Loucy (cell line): ENCODE results near the gene MSX1.

Source experiments
- H2AFZ ChIP-seq: fragments of 200-600 bp; sonication (generic); 2 replicates; pipeline ENCODE4 v1.6.0; 2016; ENCODE audit warnings: antibody characterized with exemption, mild to moderate bottlenecking, low read length, moderate library complexity
- H3F3A ChIP-seq: fragments of 200-600 bp; 2 replicates; pipeline ENCODE4 v1.6.0; 2016; ENCODE audit warnings: antibody characterized with exemption, low read depth, mild to moderate bottlenecking
- H3K27me3 ChIP-seq: fragments of 200-600 bp; sonication (generic); 2 replicates; pipeline ENCODE4 v1.6.1; 2014; ENCODE audit warnings: low read length, mild to moderate bottlenecking; ENCODE audit not compliant: insufficient read depth, poor library complexity, severe bottlenecking
- H3K36me3 ChIP-seq: fragments of 200-600 bp; sonication (generic); 2 replicates; pipeline ENCODE4 v1.6.1; 2016; ENCODE audit warnings: low read length; ENCODE audit not compliant: insufficient read depth
- H3K4me1 ChIP-seq: fragments of 200-600 bp; sonication (generic); 2 replicates; pipeline ENCODE4 v1.5.1; 2014; ENCODE audit warnings: low read length, mild to moderate bottlenecking; ENCODE audit not compliant: insufficient read depth, poor library complexity, severe bottlenecking
- H3K4me2 ChIP-seq: fragments of 200-600 bp; sonication (generic); 2 replicates; pipeline ENCODE4 v1.6.0; 2014; ENCODE audit warnings: antibody characterized with exemption, low read length, low read depth, mild to moderate bottlenecking; ENCODE audit not compliant: poor library complexity, severe bottlenecking
- H3K4me3 ChIP-seq: fragments of 200-600 bp; sonication (generic); 2 replicates; pipeline ENCODE4 v1.5.1; 2014; ENCODE audit warnings: low read length, mild to moderate bottlenecking, mixed read lengths; ENCODE audit not compliant: poor library complexity, severe bottlenecking
- H3K79me2 ChIP-seq: fragments of 200-600 bp; sonication (generic); 2 replicates; pipeline ENCODE4 v1.6.1; 2014; ENCODE audit warnings: low read length; ENCODE audit not compliant: insufficient read depth
- H3K9ac ChIP-seq: fragments of 200-600 bp; sonication (generic); 2 replicates; pipeline ENCODE4 v1.6.0; 2014; ENCODE audit warnings: mild to moderate bottlenecking, low read depth, low read length, moderate library complexity; ENCODE audit not compliant: poor library complexity, severe bottlenecking
- H3K9me2 ChIP-seq: fragments of 200-600 bp; sonication (generic); replicated peaks from 2 replicates; pipeline ENCODE4 v1.6.1; 2016; ENCODE audit warnings: low read depth, low read length, mixed read lengths
- H3K9me3 ChIP-seq: fragments of 200-600 bp; sonication (generic); 2 replicates; pipeline ENCODE4 v1.6.1; 2014; ENCODE audit warnings: mild to moderate bottlenecking, antibody characterized with exemption, low read length, low read depth; ENCODE audit not compliant: insufficient read depth
- H4K20me1 ChIP-seq: fragments of 200-600 bp; sonication (generic); 2 replicates; pipeline ENCODE4 v1.6.0; 2014; ENCODE audit warnings: antibody characterized with exemption, low read length, mild to moderate bottlenecking; ENCODE audit not compliant: insufficient read depth, poor library complexity, severe bottlenecking
- CTCF ChIP-seq: fragments of 200-600 bp; sonication (generic); conservative IDR thresholded peaks from 2 replicates; pipeline ENCODE4 v1.5.1; 2014; ENCODE audit warnings: mild to moderate bottlenecking, antibody characterized with exemption, low read length
- EZH2phosphoT487 ChIP-seq: fragments of 200-600 bp; IDR thresholded peaks from 2 replicates; pipeline ENCODE4 v1.6.1; 2018; ENCODE audit warnings: antibody characterized with exemption, mild to moderate bottlenecking, moderate library complexity, borderline replicate concordance

MSX1 gene

GRCh38 chr4:4912155-4912554, 52.7 kb downstream of the MSX1 start:
- Histone ChIP-seq H3K27me3 (no peaks in the 10 kb centered on the region), H3K9ac (no peak overlapping the region), H3K9me2 (no peaks in the 10 kb centered on the region), H4K20me1 (no peaks in the 10 kb centered on the region), H3K4me3 (no peak overlapping the region), H3K4me2 (no peak overlapping the region), H3K36me3 (no peaks in the 10 kb centered on the region), H2AFZ (no peak overlapping the region), H3K79me2 (no peaks in the 10 kb centered on the region), H3F3A (no peaks in the 10 kb centered on the region), H3K4me1 (no peaks in the 10 kb centered on the region), H3K9me3 (no peaks in the 10 kb centered on the region)
- no peak for TF ChIP-seq EZH2phosphoT487
- no peak for TF ChIP-seq CTCF

DNA sequence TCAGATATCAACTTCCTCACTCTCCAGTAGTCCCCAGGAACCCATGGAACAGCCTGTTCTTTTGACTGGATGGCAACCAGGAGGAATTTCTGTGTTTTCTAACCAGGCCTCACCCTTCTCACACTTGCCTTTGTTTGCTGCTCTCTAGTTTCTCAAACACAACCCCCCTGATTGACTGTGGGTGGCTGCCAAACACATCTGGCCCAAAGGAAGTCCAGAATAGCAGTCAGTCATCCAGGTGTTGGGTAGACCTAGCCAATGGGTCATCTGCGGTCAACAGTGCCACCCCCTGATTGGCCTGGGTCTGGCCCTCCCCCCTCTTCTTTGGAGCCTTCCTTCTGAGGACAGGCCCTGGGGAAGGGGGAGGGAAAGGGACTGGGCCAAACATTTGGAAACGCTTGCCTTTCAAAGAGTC, 53.7 kb downstream of the MSX1 start:
- TF ChIP-seq CTCF (no peak), EZH2phosphoT487 (no peak)
- Histone ChIP-seq H3K4me2 (no peak overlapping the region), H3K4me3 (no peak overlapping the region), H3K27me3 (no peaks in the 10 kb centered on the region), H2AFZ (no peak overlapping the region), H4K20me1 (no peaks in the 10 kb centered on the region), H3F3A (no peaks in the 10 kb centered on the region), H3K4me1 (no peaks in the 10 kb centered on the region), H3K9me2 (no peaks in the 10 kb centered on the region), H3K9me3 (no peaks in the 10 kb centered on the region), H3K36me3 (no peaks in the 10 kb centered on the region), H3K9ac (no peak overlapping the region), H3K79me2 (no peaks in the 10 kb centered on the region)
